DMS79 (cell line): ENCODE measurements around the gene SPRY2.
"Not testable (repeated sequence)": the region's sequence is repeated elsewhere in the genome, so short reads cannot be mapped to it uniquely, and the experiment has no call there.

Experiments used
- DNase-seq: peaks from one replicate; lab custom pipeline; 2025; lab: John Stamatoyannopoulos, UW

The SPRY2 gene, protein sequence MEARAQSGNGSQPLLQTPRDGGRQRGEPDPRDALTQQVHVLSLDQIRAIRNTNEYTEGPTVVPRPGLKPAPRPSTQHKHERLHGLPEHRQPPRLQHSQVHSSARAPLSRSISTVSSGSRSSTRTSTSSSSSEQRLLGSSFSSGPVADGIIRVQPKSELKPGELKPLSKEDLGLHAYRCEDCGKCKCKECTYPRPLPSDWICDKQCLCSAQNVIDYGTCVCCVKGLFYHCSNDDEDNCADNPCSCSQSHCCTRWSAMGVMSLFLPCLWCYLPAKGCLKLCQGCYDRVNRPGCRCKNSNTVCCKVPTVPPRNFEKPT

DNA sequence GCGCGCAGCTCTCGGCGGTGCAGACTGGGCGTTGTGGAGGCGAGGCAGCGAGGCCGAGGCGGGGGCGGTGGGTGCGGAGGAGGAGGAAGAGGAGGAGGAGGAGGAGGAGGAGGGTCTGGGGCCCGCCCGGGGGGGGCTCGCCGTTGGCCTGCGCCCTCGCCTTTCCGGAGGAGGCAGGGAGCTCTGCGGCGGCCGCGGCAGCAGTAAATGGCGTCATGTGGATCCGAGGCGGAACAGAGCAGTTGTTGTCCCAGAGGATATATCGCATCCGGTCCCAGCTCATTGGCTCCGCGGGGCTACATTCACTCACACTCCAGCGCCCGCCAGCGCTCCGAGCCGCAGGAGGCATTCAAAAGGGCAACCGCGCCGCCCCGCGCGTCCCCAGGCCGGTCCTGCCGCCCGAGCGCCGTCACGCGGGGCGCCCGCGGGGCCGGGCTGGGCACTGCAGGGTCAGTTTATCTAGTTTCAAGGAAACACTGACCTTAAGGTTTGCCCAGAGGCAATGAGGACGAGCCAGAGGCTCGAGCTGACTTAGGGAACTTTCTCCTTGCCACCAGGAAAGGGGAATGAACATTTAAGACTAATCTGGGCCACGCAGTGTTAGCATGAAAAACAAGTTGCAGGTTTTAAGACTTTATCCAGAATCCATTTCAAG, at the start of gene SPRY2:
Gene SPRY2, minus strand, starts transcription at position 26 of the 655 bp plus-strand sequence. CDS start 3,421 bp downstream, outside the sequence.
- DNase-seq, result no peak

DNA sequence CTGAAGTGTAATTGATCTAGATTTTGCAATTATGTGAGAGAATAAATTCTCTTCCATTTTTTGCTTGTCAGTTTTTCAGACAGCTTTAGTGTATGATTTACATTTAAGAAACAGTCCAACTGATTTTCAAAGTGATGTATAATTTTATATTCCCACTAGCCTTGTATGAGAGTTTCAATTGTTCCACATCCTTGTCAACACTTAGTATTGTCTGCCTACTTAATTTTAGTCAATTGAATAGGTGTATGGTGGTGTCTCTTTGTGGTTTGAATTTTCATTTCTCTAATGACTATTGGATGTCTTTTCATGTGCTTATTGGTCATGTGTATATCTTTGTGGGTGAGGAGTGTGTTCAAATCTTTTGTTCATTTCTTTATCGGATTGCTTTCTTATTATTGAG, 49.4 kb upstream of the SPRY2 start:
- no peak for DNase-seq

DNA sequence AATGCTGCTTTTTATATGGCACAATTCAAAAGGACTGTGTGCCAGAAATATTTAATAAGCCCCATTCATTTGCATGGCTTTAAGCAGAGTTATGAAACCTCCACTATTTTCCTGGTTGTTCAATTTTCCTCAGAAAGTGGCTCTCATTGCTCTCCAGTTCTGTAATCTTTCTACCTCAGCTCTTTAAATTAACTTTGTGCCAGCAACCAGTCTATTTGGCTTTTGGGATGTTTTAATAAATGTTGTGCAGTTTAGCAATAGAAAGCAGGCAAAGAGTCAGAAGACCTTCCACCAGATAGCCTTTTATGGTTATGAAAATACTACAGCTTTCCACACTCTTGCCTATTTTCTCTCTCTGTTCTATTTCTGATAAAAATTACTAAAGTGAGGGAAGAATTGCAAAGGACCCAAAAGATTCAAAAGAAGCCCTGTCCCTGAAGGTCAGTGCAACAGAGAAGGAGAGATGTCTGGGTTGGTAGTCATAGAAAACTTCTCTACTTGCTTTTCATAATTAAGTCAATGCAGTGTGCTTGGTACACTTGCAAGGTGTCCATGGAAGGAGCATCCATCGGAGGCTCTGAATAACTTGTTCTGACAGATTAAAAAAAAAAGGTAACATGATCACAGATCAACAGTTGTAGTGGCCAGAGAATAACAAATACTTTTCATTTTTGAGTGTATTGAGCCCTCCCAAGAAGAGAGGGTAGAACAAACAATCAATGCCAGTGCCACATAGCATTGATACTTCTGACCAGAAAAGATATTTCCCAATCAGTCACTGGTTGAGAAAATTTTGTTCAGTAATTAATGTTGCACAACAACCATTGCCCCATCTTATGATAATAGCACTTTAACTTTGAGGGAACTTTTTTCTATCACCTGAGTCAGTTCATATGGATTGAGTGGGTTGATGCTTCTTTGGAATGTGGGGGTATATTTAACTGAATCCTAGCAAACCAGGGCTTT, 48.4 kb upstream of the SPRY2 start:
- DNase-seq, result no peak

DNA sequence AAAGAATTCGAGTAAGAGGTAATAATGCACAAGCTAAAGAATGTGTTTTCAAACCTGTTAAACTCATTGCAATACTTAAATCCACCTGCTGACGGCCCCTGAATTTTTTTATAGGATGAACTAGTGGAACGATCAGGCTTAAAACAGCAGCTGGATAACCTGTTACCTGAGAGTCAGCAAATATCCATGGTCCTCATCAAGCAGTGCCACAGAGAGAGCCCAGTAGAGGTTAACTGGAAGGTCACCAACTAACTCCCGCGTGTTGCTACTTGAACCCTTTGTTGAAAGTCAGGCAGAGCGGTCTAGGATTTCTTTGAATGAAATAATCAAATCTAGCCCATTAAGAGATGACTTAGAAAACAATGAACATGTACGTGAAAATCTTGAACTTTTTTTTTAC, 47.6 kb upstream of the SPRY2 start:
- DNase-seq, result no peak

DNA sequence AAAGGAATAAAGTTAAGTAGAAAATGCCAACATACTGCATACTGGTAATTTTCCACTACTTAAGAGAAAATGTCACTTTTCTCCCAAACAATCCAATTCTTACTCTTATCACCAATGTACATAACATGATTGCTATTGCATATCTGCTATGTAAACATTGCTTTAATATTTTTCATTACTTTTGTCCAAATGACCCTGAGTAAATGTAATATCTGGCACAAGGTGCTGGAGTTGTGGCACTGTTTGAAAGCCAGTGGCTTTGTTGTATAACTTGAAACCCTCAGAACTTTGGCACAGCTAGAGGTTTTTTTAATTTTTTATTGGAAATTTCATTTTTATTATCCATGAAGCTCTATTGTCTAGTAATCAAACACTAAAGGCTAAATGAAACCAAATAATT, 45.7 kb upstream of the SPRY2 start:
- no peak for DNase-seq

DNA sequence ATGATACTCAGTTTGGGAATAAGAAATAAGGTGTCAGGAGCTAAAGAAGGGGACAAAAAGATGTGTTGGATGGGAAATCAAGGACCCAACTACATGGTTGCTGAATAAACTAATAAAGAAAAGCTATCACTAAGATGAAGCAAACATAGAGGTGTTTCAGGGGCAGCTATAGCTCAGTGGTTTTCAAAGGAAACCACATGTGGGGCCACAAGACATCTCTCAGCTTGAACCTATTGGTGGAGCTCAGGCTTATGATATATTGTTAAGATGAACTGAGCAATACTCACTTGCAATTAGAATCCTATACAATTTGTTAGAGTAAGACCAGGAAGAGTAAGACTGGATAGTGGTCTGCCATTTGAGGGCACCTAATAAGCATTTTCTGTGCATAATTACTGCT, 45.1 kb upstream of the SPRY2 start:
- no peak for DNase-seq

DNA sequence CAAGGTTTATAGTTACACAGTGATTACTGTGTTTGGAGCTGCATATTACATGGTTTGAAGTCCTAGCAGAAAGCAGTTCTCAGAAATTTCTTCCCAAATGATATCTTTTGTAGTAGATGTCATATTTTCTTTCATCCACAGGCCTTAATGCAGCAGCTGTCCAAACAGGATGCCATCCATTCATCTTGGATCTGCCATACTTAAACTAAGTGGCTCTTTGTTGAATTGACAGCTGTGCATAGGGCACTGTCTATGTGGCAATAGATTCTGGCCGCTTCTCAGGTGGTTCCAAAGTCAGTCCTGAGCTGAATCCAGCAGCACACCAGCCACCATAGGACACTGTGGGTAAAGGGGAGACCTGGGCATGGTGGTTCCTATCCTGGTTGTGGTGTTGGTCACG, 41.6 kb upstream of the SPRY2 start:
- no peak for DNase-seq

DNA sequence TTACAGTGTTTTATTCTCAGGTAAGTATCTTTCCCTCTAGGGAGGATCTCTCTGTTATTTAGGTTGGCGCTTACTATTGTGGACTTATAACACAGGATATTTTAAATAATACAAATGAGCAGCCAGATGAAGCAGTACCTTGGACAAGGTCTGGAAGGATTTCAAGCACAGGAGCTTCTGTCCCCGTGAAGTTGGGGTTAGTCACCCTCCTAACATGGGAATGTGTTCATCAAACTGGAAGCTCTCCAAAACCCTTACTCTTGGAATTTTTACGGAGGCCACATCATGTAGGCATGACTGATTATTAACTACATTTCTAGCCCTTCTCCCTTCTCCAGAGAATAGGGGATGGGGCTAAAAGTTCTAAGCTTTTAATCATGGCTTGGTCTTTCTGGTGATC, 38.3 kb upstream of the SPRY2 start:
- no peak for DNase-seq

DNA sequence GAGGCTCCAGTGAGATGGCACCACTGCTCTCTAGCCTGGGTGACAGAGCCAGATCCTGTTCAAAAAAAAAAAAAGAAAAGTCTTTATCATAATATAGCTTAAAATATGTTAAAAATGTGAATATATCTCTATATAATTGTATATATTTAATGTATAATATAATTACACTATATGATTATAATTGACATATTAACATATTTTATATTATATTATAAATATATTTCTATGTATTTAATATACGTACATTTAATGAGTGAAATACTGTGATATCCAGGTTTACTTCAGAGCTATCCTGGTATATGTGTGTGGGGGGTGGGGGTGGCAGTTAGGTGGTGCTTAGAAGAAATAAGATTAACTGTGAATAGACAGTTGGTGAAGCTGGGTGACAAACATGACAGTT, 35.6 kb upstream of the SPRY2 start:
- no peak for DNase-seq

DNA sequence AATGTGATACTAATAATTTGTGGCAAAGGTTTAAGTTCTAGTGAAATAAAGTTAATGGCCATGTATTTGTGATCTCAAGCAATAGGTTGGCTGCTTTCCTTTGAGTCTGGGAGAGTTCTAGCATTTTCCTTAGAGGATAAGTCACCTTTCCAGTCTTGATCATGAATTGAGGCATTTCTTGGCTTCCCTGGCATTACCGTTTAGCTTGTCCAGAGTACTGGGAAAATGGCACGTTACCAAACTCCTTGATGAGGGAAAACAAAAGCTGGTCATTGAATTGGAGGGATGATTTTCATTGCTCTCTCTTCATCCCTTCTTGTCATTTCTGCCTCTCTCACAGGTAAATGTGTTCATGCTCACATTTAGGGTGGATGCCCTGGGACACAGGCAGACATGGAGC, 34.0 kb upstream of the SPRY2 start:
- no peak for DNase-seq

DNA sequence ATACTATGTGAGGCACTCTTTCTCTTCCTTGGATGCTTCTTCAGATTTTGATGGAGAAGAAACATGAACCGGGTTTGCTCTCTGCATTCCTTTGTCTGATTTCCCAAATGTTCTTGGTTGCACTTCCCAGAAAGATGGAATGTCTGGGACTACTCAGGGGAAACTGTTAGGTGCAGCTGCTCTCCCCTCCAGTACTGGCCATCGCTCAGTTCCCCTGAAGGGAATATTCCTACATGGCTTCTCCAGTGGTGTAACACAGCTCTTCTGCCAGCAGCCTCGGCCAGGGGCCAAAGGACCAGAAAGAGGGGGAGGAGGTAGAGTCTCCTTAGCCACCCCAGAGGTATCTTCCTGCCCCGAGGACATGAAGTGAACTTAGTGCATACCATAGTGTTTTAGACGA, 33.5 kb upstream of the SPRY2 start:
- no peak for DNase-seq

DNA sequence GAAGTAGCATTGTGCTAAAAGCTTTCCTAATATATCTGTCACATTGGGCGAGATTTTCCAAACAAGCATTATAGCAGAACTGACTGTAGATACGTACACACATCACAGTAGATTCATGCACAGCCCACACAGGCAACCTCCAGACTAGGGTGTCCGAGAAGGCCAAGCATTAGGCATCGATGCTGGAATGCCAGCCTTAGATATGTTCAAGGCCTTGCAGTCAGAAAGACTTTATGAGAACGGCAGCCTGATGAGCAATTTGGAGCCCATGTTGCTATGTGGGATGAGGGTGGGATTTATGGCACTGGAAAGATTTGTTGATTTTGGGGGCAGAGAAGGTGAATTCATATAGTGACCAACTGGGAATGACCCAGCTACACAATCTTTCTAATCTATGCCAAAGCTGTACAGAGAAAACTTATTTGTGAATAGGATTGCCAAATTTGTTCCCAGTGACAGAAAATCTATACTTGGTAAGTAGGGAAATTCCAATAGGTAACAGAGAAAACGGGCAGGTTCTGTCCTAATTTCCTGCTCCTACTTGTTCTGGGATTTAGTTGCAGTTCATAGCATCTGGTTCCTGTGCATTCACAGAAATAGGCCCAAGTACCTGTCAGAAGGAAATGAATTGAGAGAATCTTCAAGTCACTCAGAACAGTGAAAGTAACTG, 31.0 kb upstream of the SPRY2 start:
- DNase-seq, result no peak

DNA sequence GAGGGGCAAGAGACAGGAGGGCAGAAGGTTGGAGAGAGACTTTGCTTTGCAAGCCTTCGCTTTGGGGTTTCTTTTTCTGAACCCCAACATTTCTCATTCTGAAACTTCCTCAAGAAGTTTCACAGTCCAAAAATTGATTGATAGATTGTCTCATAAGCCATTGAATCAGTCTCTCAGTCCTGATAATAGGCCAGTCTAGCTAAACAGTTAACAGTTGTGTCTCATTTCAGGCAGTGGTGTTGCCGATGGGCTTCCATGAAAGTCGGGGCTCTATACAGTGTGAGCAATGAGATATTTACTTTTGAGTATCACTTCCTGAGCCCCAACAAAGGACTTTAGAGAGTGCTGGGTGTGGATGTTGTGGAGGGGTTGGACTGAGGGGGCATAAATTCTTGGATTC, 26.5 kb upstream of the SPRY2 start:
- no peak for DNase-seq

DNA sequence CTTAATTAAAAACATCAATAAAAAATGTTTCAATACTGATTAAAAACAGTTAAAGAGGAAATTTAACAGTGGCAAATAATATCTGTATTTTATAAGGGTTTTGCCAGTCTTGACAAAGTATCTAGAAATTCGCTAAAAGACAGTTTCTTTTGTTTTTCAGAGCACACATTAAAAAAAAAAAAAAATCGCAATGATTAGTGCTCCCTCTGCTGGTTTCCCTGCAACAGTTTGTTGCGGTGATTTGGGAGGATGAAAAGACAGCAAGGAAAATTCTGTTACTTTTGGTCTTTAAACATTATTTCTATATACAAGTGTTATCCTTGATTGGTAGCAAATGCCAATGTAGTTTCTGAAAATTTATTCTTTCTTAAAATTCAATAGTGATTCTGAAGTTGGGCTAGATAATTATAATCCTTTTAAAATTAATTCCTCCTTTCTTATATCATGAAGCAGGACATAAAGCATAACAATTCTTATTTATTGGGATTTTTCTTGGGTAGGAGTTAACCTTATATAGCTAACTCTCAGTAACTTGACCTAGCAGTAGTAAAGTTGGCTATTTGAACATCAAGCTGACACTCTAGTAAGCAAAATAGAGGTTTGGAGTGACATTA, 23.1 kb upstream of the SPRY2 start:
- no peak for DNase-seq

DNA sequence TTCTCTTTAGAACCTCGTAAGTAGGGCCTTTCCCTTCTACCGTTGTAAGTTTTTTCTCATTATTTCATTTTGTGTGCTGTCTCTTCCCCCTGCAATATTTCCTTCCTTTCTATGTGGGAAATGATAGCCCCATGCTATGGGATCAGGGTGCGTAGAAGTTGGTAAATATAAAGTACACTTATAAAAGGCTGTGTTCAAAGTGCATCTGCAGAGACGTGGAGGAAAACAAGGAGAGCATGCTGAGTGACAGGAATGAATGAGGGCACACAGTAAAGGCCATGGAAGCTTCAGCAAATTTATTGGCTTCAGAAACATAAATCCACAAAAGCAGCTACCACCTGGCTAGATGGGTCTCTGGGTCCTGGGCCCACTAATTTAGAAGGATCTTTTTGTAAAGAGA, 21.6 kb upstream of the SPRY2 start:
- DNase-seq, result no peak

DNA sequence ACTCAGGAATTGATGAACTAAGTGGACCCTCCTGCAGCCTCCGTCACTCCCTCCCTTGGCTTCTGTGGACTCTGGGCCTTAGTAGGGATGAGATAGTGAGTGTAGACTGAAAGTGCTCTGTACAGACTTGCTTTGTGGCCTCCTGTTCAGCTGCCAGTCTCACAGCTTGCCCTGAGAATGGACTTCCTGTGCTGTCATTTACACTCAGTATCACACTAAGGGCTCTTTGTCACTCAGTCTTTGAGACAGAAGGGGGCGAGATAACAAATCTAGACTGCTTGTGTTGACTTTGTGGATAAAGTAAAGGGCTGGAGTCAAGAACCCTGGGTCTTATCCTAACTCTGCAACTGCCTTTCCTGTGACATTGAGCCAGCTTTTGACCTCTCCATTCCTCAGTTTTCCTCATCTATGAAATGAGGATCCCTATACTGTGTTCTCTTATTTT, 21.0 kb upstream of the SPRY2 start:
- DNase-seq, result no peak

DNA sequence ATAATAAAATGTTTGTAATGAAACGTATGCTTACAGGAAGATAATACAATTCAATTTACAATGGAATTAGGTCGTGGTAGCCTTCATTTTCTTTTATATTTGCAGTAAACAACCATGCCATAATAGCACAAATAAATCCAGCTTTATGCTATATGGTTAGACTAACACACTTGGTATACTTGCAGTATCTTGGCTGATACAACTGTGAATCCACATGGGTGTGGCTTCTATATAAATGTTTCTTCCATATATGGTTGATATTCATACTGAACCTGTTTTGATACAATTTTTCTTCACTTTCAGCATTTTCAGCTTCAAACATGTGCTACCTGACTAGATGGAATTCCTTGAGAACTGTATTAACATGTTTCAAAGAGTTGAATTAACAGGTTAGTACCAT, 20.4 kb upstream of the SPRY2 start:
- no peak for DNase-seq

DNA sequence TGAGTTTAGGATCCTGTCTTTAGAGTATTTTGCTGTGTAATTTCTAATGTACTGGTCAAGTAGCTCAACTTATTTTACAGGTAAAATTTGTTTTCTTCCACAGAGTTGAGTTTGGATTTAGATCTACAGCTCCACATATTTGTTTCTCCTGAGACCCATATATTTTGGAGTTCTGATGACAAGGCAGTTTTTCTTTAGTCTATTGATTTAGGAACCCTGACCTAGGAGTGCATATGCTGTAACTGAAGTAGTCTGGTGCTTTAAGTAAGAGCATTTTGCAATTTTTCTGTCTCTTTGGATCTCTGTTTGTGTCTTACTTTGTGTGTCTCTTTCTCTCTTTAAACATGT, 19.5 kb upstream of the SPRY2 start:
- DNase-seq, result no peak

DNA sequence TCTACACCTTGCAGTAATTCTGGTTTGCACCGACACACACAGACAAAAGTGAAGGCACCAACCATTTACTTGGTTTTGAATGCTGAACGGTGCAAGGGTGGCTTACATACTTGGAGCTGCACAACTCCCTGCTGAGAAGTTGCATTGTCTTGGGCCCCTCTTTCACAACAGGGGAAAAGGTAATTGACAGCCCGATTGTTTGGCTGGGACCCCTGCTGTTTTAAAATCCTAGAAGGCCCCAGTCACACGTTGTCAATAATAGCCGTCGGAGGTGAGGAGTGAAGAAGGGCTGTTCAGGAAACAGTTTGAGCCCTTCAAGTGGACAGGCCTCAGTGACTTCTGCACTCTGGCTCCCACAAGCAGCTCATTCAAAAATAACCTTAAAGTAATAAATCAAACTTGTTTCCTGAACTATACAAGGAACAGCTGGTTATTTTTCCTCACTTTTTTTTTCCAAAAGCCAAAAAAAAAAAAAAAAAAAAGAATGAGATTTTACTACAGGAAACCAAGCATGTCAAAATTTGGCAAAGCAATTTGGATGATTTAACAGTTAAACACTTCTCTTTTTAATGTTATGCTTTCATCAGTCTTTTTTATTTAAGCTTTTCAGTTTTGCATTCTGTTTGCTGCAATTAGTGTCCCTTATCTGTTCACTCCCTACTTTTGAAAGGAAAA, 19.0 kb upstream of the SPRY2 start:
- no peak for DNase-seq

DNA sequence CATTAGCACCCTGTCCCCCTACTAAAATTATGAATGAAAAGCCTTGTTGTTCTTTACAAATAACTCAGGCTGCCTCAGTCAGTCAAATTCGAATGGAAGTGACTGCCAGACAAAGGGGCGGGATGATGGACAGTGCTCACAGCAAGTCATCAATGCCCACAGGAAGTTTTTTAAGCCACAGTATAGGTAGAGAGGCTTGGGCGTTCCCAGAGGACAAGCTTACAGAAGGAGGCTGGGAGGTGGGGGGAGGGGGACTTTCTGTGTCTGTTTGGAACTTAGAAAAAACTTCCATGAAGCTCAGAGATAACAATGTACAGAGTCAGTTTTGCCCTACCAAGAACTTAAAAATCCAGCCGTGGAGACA, 18.5 kb upstream of the SPRY2 start:
- DNase-seq, result no peak

DNA sequence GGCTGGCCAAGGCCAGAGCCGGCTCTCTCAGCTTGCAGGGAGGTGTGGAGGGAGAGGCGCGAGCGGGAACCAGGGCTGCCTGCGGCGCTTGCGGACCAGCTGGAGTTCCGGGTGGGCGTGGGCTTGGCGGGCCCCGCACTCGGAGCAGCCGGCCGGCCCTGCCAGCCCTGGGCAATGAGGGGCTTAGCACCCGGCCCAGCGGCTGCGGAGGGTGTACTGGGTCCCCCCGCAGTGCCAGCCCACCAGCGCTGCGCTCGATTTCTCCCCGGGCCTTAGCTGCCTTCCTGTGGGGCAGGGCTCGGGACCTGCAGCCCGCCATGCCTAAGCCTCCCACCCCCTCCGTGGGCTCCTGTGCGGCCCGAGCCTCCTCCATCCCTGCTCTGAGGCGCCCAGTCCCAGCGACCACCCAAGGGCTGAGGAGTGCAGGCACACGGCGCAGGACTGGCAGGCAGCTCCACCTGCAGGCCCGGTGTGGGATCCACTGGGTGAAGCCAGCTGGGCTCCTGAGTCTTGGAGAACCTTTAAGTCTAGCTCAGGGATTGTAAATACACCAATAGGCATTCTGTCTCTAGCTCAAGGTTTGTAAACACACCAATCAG, 14.7 kb upstream of the SPRY2 start:
- not testable (repeated sequence) for DNase-seq
